COLO668 (cell line): Measurements from ENCODE around the gene DNAJC18.
"Not testable (repeated sequence)": the region's sequence is repeated elsewhere in the genome, so short reads cannot be mapped to it uniquely, and the experiment has no call there.

Experiments
- DNase-seq: peaks from one replicate; lab custom pipeline; 2025; ENCODE audit not compliant: unreplicated experiment; lab: John Stamatoyannopoulos, UW

DNAJC18 gene

DNA sequence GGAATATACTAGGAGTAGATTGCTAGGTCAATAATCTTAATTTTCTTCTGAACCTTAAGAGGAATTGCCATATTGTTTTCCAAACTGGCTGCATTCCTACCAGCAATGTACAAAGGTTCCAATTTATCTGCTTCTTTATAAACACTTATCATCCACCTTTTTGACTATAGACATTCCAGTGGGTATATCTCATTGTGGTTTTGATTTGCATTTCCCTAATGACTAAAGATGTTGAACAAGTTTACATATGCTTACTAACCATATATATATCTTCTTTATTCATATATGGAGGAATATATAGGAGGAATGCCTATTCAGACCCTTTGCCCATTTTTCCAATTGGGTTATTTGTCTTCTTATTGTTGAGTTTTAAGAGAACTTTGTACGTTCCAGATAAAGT is 7.6 kb downstream of the DNAJC18 start:
- DNase-seq, result no peak

GRCh38 chr5:139430015-139430414 is 9.3 kb downstream of the DNAJC18 start:
- DNase-seq, result no peak

- DNase-seq, result no peak
Observed at GRCh38 chr5:139426203-139426885, 13.0 kb downstream of the DNAJC18 start.

GRCh38 chr5:139425497-139425896 is 13.8 kb downstream of the DNAJC18 start:
- no peak for DNase-seq

GRCh38 chr5:139422307-139422893 is 16.9 kb downstream of the DNAJC18 start:
- peak; percentile 17 for DNase-seq

DNA sequence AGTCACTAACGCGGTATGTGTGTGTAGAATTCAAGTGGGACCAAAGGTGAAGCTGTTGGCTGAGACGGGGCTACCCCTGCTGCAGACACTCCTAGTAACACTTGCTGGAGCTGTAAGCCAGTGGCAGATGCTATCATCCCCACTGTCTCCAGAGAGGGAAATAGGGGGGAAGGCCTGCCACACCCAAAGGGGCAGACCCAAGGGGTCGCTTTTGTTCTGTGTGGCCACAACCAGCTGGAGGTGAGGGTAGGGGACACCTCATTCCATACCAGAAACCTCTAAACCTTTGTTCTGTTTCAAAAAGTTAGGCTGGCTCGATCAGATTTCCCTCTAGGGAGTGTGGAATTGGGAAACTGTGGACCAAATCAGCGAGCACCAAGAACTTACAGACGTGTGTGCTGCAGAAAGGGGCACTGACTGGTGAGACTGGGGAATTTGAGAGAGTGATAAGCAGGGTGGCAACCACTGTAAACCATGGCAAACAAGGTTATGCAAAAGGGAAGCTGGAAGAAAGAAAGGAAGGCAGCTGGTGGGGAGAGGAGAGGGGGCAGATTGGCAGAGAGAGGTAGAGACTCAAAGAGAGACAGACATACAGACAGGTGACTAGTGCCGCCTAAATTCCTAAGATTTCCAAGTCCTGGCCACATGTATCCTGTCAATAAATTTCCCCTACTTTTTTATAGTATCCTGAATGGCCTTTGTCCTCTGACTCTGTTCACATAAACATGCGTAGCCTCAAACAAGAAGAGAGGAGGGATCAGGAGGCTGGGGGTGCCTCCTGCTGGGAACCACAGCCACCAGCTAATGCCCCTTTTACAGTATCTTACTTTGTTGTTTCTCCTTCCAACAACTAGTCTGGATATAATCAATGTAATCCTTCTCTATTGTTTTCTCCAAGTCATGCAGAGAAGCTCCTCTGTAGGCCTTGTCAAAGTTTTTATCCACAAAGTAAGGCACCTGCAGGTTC is 19.8 kb downstream of the DNAJC18 start:
- no peak for DNase-seq

DNA sequence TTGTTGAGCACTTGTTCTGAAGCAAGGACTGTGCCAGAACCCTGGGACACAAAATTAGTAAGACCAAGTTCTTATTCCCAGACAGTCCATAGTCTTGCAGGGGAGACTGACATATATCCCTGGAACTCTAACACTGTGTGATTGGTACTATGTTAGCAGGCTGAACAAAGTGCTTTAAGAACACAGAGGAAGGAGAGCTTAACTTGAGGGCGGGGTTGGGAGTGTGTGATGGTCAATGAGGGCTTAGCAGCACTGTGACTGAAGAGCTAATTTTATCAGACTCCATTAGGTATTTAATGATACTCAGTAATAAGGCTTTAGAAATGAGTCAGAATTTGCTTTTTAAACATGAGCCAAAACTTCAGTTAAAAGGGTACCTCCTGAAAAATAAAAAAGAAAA is 20.5 kb downstream of the DNAJC18 start:
- DNase-seq, result no peak

GRCh38 chr5:139417214-139417613 is 22.1 kb downstream of the DNAJC18 start:
- DNase-seq, result no peak

GRCh38 chr5:139416651-139417050 is 22.7 kb downstream of the DNAJC18 start:
- no peak for DNase-seq

GRCh38 chr5:139415869-139416268 is 23.5 kb downstream of the DNAJC18 start:
- no peak for DNase-seq

DNA sequence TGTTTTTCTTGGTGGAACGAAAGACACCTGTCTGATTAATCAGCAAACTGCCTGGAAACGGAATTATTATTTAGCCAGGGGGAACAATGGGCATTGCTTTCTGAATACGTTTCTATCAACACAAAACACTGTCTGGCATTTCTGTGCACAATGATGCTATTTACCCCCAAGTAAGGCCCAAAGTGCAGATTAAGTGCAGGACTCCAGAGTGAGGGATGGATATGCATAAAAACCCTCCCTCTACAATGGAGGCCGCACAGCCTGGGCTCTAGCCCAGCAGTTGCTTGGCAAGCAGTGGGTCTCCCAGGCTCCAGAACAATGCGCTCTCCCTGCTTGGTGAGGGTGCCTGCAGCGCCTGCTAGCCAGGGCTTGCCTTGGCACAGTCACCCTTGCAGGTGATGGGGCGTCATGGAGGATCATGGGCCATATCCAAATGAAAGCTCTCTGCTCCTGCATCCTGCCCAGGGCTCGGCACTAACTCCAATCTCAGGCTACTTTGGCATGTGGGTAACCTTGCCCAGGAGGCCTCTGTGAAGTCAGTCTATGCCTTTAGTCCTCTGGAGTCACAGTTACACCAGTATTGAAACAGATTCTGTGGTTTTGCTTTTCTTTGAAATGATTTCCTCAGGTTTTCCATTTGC is 24.0 kb downstream of the DNAJC18 start:
- DNase-seq, result no peak

- DNase-seq, result no peak
Observed at GRCh38 chr5:139414581-139415130, 24.7 kb downstream of the DNAJC18 start.

DNA sequence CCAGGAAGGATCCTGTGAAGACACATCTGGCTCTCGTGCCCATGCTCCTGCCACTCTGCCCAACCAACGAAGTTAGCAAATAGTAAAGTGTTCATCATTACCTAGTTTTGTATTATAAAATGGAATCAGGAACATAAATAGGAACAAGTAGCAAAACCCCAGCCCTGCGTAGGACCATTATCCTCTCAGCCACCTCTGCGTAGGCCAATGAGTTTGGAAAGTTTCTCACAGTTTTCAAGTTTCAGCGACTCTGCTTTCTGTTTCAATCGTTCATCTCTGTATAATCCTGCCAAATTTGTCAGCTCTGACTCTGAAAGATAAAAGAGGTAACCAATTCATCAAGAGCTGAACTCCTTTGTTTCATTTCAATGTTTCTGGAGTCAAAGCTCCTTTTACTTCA is 25.4 kb downstream of the DNAJC18 start:
- DNase-seq, result no peak

DNA sequence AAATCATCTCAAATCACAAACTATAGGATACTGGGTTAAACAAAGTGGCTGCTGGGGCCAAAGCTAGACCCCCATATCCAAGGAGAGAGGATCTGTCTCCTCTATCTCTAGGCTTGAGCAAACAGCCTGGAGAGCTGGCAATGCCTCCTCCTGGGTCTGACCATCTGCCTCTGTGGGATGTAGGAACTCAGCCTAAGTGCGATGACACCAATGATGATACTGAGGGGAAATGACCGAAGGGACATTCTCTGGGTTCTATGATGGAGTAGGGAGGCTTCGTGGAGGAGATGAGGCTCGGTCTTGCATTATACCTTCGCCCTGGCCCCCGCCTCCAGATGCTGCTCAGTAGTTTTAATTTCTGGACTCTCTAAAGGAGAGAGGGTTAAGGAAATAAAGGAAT is 26.2 kb downstream of the DNAJC18 start:
- DNase-seq, result no peak

- no peak for DNase-seq
Observed at GRCh38 chr5:139410993-139411828, 28.1 kb downstream of the DNAJC18 start.

DNA sequence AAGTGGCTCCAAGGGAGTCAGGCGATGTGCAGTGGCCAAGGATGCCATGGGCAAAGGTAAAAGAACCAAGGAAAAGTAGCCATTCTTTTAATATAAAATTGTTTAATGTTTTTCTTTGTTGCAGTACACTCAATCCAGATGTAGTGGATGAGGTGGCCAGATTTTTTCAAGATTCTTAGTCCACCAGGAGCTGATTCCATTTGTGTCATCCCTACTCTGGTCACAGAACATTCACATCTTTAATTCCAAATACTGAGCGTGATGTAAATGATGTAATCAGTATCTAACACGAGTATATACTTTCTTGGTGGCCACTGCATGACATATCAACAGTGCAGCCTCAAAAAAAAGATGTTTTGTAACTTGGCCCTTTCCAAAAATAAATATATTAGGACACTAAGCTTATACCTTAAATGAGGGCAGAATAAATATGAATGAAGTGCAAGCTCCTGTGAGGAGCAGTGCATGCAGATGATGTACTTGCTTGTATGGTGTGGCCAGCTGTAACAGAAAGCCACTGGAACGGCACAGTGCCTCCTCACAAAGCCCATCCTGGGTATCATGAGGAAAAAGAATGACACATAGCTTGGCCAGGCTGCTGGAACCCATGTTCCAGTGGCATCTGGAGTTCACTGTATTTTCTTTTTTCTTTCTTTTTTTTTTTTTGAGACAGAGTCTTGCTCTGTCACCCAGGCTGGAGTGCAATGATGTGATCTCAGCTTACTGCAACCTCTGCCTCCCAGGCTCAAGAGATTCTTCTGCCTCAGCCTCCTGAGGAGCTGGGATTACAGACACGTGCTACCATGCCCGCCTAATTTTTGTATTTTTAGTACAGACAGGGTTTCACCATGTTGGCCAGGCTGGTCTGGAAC is 29.0 kb downstream of the DNAJC18 start:
- no peak for DNase-seq

- DNase-seq, result not testable (repeated sequence)
Observed at GRCh38 chr5:139409116-139409515, 30.2 kb downstream of the DNAJC18 start.

- no peak for DNase-seq
Observed at GRCh38 chr5:139408191-139408590, 31.1 kb downstream of the DNAJC18 start.

- DNase-seq, result no peak
Observed at GRCh38 chr5:139407517-139407916, 31.8 kb downstream of the DNAJC18 start.
